Measurements from ENCODE around the gene LYPD6B. TPM values are rescaled to one million over a fixed set of nuclear protein-coding genes. Genes with fewer than 3 reads are reported as not detected.

LYPD6B gene
- total and polyA plus RNA-seq, 10 donors = 0.46 to 3.5 (median 1.9) TPM

DNA sequence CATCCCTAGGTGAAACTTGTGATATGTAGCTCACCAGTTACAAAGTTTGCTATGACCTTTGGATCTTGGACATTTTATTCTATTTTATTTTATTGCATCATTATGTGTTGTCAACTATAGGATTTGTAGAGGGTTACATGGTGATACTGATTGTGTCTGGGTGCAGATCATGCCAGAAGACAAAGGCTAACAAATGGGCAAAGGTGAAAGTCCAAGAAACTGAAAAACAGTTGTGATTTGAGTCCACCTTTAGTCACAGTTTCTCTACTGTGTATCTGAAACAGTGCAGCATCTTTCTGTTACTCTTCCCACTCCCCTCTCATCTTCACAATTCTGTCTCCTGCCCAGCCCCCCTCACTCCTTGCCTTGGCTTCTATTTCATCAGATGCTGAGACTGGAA lies 180.0 kb downstream of the LYPD6B start:
- Histone ChIP-seq H3K4me3 (no peak overlapping the region), H3K9me3 (no peaks in the 10 kb centered on the region), H3K36me3 (no peaks in the 10 kb centered on the region), H3K4me1 (no peaks in the 10 kb centered on the region), H3K27me3 (replicated peaks in 1 of 7) (no peaks in the 10 kb centered on the region), H3K27ac (no peak overlapping the region)
- intact Hi-C loops (cut with DNase I; ENCODE audit: low total_unique reads) = no loop called here
- no peak for DNase-seq
- TF ChIP-seq, protein P1, sequence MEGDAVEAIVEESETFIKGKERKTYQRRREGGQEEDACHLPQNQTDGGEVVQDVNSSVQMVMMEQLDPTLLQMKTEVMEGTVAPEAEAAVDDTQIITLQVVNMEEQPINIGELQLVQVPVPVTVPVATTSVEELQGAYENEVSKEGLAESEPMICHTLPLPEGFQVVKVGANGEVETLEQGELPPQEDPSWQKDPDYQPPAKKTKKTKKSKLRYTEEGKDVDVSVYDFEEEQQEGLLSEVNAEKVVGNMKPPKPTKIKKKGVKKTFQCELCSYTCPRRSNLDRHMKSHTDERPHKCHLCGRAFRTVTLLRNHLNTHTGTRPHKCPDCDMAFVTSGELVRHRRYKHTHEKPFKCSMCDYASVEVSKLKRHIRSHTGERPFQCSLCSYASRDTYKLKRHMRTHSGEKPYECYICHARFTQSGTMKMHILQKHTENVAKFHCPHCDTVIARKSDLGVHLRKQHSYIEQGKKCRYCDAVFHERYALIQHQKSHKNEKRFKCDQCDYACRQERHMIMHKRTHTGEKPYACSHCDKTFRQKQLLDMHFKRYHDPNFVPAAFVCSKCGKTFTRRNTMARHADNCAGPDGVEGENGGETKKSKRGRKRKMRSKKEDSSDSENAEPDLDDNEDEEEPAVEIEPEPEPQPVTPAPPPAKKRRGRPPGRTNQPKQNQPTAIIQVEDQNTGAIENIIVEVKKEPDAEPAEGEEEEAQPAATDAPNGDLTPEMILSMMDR (IDR thresholded peaks at IDR 0.05 in 8 of 11, conservative IDR thresholded peaks at IDR 0.05 in 3 of 11) = no peak
- TF ChIP-seq POLR2AphosphoS5 (IDR thresholded peaks at IDR 0.05) (no peak), POLR2A (IDR thresholded peaks at IDR 0.05) (no peak)

DNA sequence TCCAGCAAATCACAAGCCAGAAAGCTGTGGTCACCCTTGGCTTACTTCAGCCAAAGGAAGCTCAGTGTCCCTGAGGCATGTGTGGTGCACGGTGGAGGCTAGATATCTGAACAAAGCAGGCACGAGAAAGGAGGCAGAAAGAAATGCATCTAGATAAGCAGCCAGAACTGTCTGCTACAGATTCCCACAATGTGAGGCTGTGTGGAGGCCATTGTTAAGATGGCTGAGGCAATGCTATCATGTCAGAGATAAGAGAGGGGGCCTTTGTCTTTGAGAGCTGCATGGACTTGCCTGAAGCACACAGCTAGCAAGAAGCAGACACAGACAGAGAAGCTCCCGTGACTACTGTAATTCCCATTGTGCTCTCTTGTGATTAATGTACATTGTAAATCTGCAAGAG lies 181.4 kb downstream of the LYPD6B start:
- no peak for DNase-seq
- no peak for TF ChIP-seq POLR2A (IDR thresholded peaks at IDR 0.05)
- no peak for TF ChIP-seq POLR2AphosphoS5 (IDR thresholded peaks at IDR 0.05)
- TF ChIP-seq, protein P1 (IDR thresholded peaks at IDR 0.05 in 8 of 11, conservative IDR thresholded peaks at IDR 0.05 in 3 of 11) = no peak
- Histone ChIP-seq H3K4me1 (no peaks in the 10 kb centered on the region), H3K36me3 (no peaks in the 10 kb centered on the region), H3K27me3 (replicated peaks in 1 of 7) (no peaks in the 10 kb centered on the region), H3K9me3 (no peaks in the 10 kb centered on the region), H3K4me3 (no peak overlapping the region), H3K27ac (no peak overlapping the region)
- WGBS, 5 donors = 69 to 88% (median 81%) methylated on average over 3 of the region's 3 CpGs
- intact Hi-C loops (cut with DNase I; ENCODE audit: low total_unique reads) = no loop called here

DNA sequence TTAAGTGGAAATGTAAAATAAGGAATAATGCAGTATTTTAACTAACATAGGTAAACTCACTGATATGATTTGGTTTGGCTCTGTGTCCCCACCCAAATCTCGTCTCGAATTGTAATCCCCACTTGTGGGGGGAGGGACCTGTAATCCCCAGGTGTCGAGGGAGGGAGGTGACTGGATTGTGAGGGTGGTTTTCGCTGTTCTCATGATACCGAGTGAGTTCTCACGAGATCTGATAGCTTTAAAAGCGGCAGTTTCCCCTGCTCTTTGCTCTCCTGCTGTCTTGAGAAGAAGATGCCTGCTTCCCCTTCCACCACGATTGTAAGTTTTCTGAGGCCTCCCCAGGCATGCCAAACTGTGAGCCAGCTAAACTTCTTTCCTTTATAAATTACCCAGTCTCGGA lies 182.5 kb downstream of the LYPD6B start:
- H3K4me1 ChIP-seq = no peaks in the 10 kb centered on the region
- WGBS, 5 donors = 77 to 91% (median 86%) methylated on average over 9 of the region's 9 CpGs
- no peaks in the 10 kb centered on the region for H3K36me3 ChIP-seq
- no peak for DNase-seq
- H3K9me3 ChIP-seq = no peaks in the 10 kb centered on the region
- H3K27me3 ChIP-seq (replicated peaks in 1 of 7) = no peaks in the 10 kb centered on the region
- H3K4me3 ChIP-seq = no peak overlapping the region
- intact Hi-C loops (cut with DNase I; ENCODE audit: low total_unique reads) = no loop called here
- TF ChIP-seq, protein P1 (IDR thresholded peaks at IDR 0.05 in 8 of 11, conservative IDR thresholded peaks at IDR 0.05 in 3 of 11) = no peak
- H3K27ac ChIP-seq = no peak overlapping the region

DNA sequence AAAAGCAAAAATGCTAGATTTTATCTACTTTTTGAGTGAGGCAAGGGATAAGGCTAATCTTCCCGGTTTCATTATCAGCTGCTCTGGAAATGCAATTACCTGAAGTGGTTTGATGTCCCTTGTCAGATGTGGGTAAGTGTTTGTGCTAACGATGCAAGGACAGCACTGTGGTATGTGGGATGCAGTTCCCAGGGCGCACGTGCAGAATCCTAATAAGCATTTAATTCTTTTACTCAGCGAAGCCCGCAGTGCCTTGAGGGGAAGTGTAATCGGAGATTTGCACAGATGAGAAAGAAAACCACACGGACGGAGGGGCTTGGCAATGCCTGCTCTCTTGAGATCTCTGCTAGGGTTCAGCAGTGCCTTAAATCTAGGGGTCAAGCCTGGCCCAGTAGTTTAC lies 183.4 kb downstream of the LYPD6B start:
- TF ChIP-seq, protein P1 (IDR thresholded peaks at IDR 0.05 in 8 of 11, conservative IDR thresholded peaks at IDR 0.05 in 3 of 11) = no peak
- TF ChIP-seq POLR2AphosphoS5 (IDR thresholded peaks at IDR 0.05) = no peak
- no peak for TF ChIP-seq POLR2A (IDR thresholded peaks at IDR 0.05)
- no peak overlapping the region for H3K4me3 ChIP-seq
- 64 to 82% (median 67%) methylated on average over 9 of the region's 9 CpGs for WGBS, 5 donors
- no peaks in the 10 kb centered on the region for H3K27me3 ChIP-seq (replicated peaks in 1 of 7)
- no peaks in the 10 kb centered on the region for H3K4me1 ChIP-seq
- intact Hi-C loops (cut with DNase I; ENCODE audit: low total_unique reads) = no loop called here
- H3K36me3 ChIP-seq = no peaks in the 10 kb centered on the region
- no peak overlapping the region for H3K27ac ChIP-seq
- H3K9me3 ChIP-seq = no peaks in the 10 kb centered on the region
- no peak for DNase-seq

All from spleen (tissue), 11 donors.